Keratinocyte (primary cell): ENCODE results near the gene ATP6V1C2. TPM values are rescaled to one million over a fixed set of nuclear protein-coding genes. Genes with fewer than 3 reads are reported as not detected.

Experiments used
- DNase-seq: peaks from one replicate; pipeline ENCODE4 v3.0.0-alpha.2; 2011; ENCODE audit warnings: low read depth, missing footprints, low spot score
- FAIRE-seq: peaks from 2 replicates; lab custom pipeline; 2011; peaks lifted over from hg19 to GRCh38; lab: Jason Lieb, UNC
- H2AFZ ChIP-seq: 2 replicates; pipeline ENCODE4 v1.6.0; 2012; ENCODE audit warnings: low read length, control low read depth, inconsistent platforms; ENCODE audit not compliant: control insufficient read depth
- H3K27ac ChIP-seq: 2 replicates; pipeline ENCODE4 v1.5.1; 2011; ENCODE audit warnings: low read length; ENCODE audit not compliant: control insufficient read depth, insufficient read depth
- H3K27me3 ChIP-seq: 3 replicates; pipeline ENCODE4 v1.6.0; 2011; ENCODE audit warnings: low read length; ENCODE audit not compliant: control insufficient read depth, insufficient read depth; ENCODE audit errors: extremely low read depth
- H3K36me3 ChIP-seq, 2 experiments: 2 replicates in 1 of 2; 3 replicates in 1 of 2; pipeline ENCODE4 v1.5.1; 2011; ENCODE audit warnings: low read length in 2 of 2, mild to moderate bottlenecking in 1 of 2; ENCODE audit not compliant: control insufficient read depth in 2 of 2, insufficient read depth in 2 of 2; ENCODE audit errors: extremely low read depth in 1 of 2
- H3K4me1 ChIP-seq: 3 replicates; pipeline ENCODE4 v1.5.1; 2011; ENCODE audit warnings: low read length; ENCODE audit not compliant: control insufficient read depth, insufficient read depth; ENCODE audit errors: extremely low read depth
- H3K4me2 ChIP-seq: 3 replicates; pipeline ENCODE4 v1.6.0; 2011; ENCODE audit warnings: low read depth, low read length; ENCODE audit not compliant: control insufficient read depth, insufficient read depth; ENCODE audit errors: extremely low read depth
- H3K4me3 ChIP-seq, 3 experiments: fragments of 200-600 bp in 1 of 3; sonication (generic) in 1 of 3; 2 replicates in 2 of 3; 3 replicates in 1 of 3; pipeline ENCODE4 v1.5.1; 2011 to 2016; ENCODE audit warnings: low read length in 3 of 3, mild to moderate bottlenecking in 3 of 3, control low read depth in 2 of 3, inconsistent platforms in 1 of 3, low read depth in 1 of 3, mixed read lengths in 1 of 3, mixed run types in 1 of 3, moderate library complexity in 1 of 3; ENCODE audit not compliant: control insufficient read depth in 2 of 3, insufficient read depth in 2 of 3; ENCODE audit errors: extremely low read depth in 1 of 3
- H3K79me2 ChIP-seq: 2 replicates; pipeline ENCODE4 v1.6.0; 2012; ENCODE audit warnings: low read length; ENCODE audit not compliant: control insufficient read depth, insufficient read depth
- H3K9ac ChIP-seq: 3 replicates; pipeline ENCODE4 v1.6.0; 2011; ENCODE audit warnings: low read length; ENCODE audit not compliant: control insufficient read depth, insufficient read depth; ENCODE audit errors: extremely low read depth
- H3K9me1 ChIP-seq: 3 replicates; pipeline ENCODE4 v1.6.0; 2011; ENCODE audit warnings: low read length; ENCODE audit not compliant: control insufficient read depth, insufficient read depth; ENCODE audit errors: extremely low read depth
- H3K9me3 ChIP-seq: 2 replicates; pipeline ENCODE4 v1.5.1; 2012; ENCODE audit warnings: low read depth, low read length; ENCODE audit not compliant: control insufficient read depth
- H4K20me1 ChIP-seq: 3 replicates; pipeline ENCODE4 v1.6.0; 2011; ENCODE audit warnings: low read length; ENCODE audit not compliant: control insufficient read depth, insufficient read depth; ENCODE audit errors: extremely low read depth
- CTCF ChIP-seq, 3 experiments: IDR thresholded peaks in 1 of 3; conservative IDR thresholded peaks in 1 of 3; optimal IDR thresholded peaks in 1 of 3; 2 replicates in 2 of 3; 3 replicates in 1 of 3; pipeline versions ENCODE3 to v1.5.1; 2011; ENCODE audit warnings: low read length in 3 of 3, mild to moderate bottlenecking in 3 of 3, moderate library complexity in 2 of 3, control low read depth in 1 of 3, inconsistent platforms in 1 of 3; ENCODE audit not compliant: insufficient read depth in 2 of 3; ENCODE audit errors: extremely low read depth in 1 of 3
- EZH2 ChIP-seq: IDR thresholded peaks from one replicate; pipeline ENCODE4 v1.6.1; 2012; ENCODE audit warnings: inconsistent platforms, mild to moderate bottlenecking, low read length, moderate library complexity
- dilution Hi-C: fragments of 300-500 bp; cut with MboI; formaldehyde crosslinking; loops from one replicate; pipeline ENCODE4 v1.7.0; 2020; ENCODE audit warnings: low sequenced_read_pairs; ENCODE audit not compliant: extremely low pct_ligation_motif_present
- polyA plus RNA-seq, 5 experiments: library from polyadenylated mRNA; depleted of rRNA in 3 of 5; stranded (reverse) in 3 of 5; stranded (forward) in 1 of 5; unstranded in 1 of 5; fragments of >200 nt; gene quantifications; 1 replicate in 1 of 5; 2 replicates in 3 of 5; 3 replicates in 1 of 5; pipeline versions ENCODE4 v1.2.1 to v1.2.3, GENCODE V29; 2011 to 2012; ENCODE audit warnings: missing spikeins in 2 of 5, low read depth in 1 of 5, low replicate concordance in 1 of 5

The ATP6V1C2 gene
- polyA plus RNA-seq, 1 donor (not counting 4 experiments of a cell fraction or from before 2014, with no cell fraction given) = 0.55 TPM

- no peak overlapping the region for H3K4me3 ChIP-seq
- FAIRE-seq (no peak), DNase-seq (no peak)
- no peaks in the 10 kb centered on the region for H3K79me2 ChIP-seq
- H3K9me1 ChIP-seq = no peaks in the 10 kb centered on the region
- dilution Hi-C loops = no loop called here
- H3K4me2 ChIP-seq = no peak overlapping the region
- no peak overlapping the region for H3K9ac ChIP-seq
- no peaks in the 10 kb centered on the region for H3K4me1 ChIP-seq
- no peaks in the 10 kb centered on the region for H3K27me3 ChIP-seq
- TF ChIP-seq EZH2 = no peak
- TF ChIP-seq CTCF (optimal IDR thresholded peaks at IDR 0.05 in 1 of 3, IDR thresholded peaks at IDR 0.05 in 1 of 3, conservative IDR thresholded peaks at IDR 0.05 in 1 of 3; ENCODE audit: extremely low read depth in 1 of 3, insufficient read depth in 2 of 3, low read length in 3 of 3) = no peak
- H2AFZ ChIP-seq = no peak overlapping the region
- no peak overlapping the region for H3K27ac ChIP-seq
- H3K36me3 ChIP-seq = no peaks in the 10 kb centered on the region
- no peaks in the 10 kb centered on the region for H4K20me1 ChIP-seq
- no peaks in the 10 kb centered on the region for H3K9me3 ChIP-seq
Observed at GRCh38 chr2:10738192-10738591, 16.8 kb downstream of the ATP6V1C2 start.

GRCh38 chr2:10740226-10740625 is 18.8 kb downstream of the ATP6V1C2 start:
- Histone ChIP-seq H3K27me3 (no peaks in the 10 kb centered on the region), H4K20me1 (no peaks in the 10 kb centered on the region), H2AFZ (no peak overlapping the region), H3K4me3 (no peak overlapping the region), H3K9ac (no peak overlapping the region), H3K4me2 (no peak overlapping the region), H3K9me3 (no peaks in the 10 kb centered on the region), H3K79me2 (no peaks in the 10 kb centered on the region), H3K4me1 (no peaks in the 10 kb centered on the region), H3K9me1 (no peaks in the 10 kb centered on the region), H3K27ac (no peak overlapping the region), H3K36me3 (no peaks in the 10 kb centered on the region)
- DNase-seq (no peak), FAIRE-seq (no peak)
- TF ChIP-seq EZH2 (no peak), CTCF (optimal IDR thresholded peaks at IDR 0.05 in 1 of 3, IDR thresholded peaks at IDR 0.05 in 1 of 3, conservative IDR thresholded peaks at IDR 0.05 in 1 of 3; ENCODE audit: extremely low read depth in 1 of 3, insufficient read depth in 2 of 3, low read length in 3 of 3) (no peak)
- dilution Hi-C loops = no loop called here
